ENCODE results near the gene NXPE4. TPM values are rescaled to one million over a fixed set of nuclear protein-coding genes. Genes with fewer than 3 reads are reported as not detected.

The NXPE4 gene
- total RNA-seq, 4 donors from 2014 or later = 0.22 TPM; not detected in 3

- TF ChIP-seq, protein P1, sequence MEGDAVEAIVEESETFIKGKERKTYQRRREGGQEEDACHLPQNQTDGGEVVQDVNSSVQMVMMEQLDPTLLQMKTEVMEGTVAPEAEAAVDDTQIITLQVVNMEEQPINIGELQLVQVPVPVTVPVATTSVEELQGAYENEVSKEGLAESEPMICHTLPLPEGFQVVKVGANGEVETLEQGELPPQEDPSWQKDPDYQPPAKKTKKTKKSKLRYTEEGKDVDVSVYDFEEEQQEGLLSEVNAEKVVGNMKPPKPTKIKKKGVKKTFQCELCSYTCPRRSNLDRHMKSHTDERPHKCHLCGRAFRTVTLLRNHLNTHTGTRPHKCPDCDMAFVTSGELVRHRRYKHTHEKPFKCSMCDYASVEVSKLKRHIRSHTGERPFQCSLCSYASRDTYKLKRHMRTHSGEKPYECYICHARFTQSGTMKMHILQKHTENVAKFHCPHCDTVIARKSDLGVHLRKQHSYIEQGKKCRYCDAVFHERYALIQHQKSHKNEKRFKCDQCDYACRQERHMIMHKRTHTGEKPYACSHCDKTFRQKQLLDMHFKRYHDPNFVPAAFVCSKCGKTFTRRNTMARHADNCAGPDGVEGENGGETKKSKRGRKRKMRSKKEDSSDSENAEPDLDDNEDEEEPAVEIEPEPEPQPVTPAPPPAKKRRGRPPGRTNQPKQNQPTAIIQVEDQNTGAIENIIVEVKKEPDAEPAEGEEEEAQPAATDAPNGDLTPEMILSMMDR (IDR thresholded peaks at IDR 0.05; ENCODE audit: low read depth) = no peak
Measured at GRCh38 chr11:114612686-114613085, 17.1 kb upstream of the NXPE4 start.

GRCh38 chr11:114610984-114611944, 15.7 kb upstream of the NXPE4 start:
- TF ChIP-seq, protein P1 (IDR thresholded peaks at IDR 0.05; ENCODE audit: low read depth) = no peak

GRCh38 chr11:114610550-114610949, 15.0 kb upstream of the NXPE4 start:
- TF ChIP-seq, protein P1 (IDR thresholded peaks at IDR 0.05; ENCODE audit: low read depth) = no peak

GRCh38 chr11:114609429-114609828, 13.8 kb upstream of the NXPE4 start:
- TF ChIP-seq, protein P1 (IDR thresholded peaks at IDR 0.05; ENCODE audit: low read depth) = no peak

- TF ChIP-seq, protein P1 (IDR thresholded peaks at IDR 0.05; ENCODE audit: low read depth) = no peak
Measured at GRCh38 chr11:114607753-114608459, 12.3 kb upstream of the NXPE4 start.

DNA sequence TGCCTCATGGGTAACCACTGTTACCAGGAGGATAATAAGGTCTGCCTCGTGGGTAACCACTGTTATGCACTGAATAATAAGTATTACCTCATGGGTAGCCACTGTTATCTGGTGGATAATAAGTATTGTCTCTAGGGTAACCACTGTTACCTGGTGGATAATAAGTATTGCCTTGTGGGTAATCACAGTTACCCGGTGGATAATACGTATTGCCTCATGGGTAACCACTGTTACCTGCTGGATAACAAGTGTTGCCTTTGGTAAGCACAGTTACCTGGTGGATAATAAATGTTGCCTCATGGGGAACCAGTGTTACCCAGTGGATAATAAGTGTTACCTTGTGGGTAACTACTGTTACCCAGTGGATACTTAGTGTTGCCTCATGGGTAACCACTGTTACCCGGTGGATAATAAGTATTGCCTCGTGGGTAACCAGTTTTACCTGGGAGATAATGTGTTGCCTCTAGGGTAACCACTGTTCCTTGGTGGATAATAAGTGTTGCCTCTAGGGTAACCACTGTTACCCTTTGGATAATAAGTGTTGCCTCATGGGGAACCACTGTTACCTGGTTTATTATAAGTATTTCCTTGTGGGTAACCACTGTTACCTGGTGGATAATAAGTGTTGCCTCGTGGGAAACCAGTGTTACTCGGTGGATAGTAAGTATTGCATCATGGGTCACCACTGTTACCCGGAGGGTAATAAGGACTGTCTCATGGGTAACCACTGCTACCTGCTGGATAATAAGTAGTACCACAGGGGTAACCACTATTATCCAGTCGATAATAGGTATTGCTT, 10.6 kb upstream of the NXPE4 start:
- TF ChIP-seq, protein P1 (IDR thresholded peaks at IDR 0.05; ENCODE audit: low read depth) = no peak

All from subcutaneous adipose tissue (tissue), 4 donors.